Endothelial cell of umbilical vein (primary cell): Measurements from ENCODE around the gene TMEM203. TPM values are rescaled to one million over a fixed set of nuclear protein-coding genes. Genes with fewer than 3 reads are reported as not detected.

Experiments
- BruUV-seq: library from RNA; stranded (reverse); fragments of 400-500 nt; replicated peaks from 2 replicates; lab custom pipeline; 2021; lab: Mats Ljungman, UMichigan
- CTCF ChIA-PET: fragments of 300-600, 350-600 bp; sonication (Branson Sonifier 250); formaldehyde crosslinking; loops from one replicate; lab custom pipeline; 2021; ENCODE audit warnings: antibody characterized with exemption, inconsistent platforms; lab: Charles Lee
- POLR2A ChIA-PET: fragments of 300-600, 350-600 bp; sonication (Branson Sonifier 250); formaldehyde crosslinking; loops from one replicate; lab custom pipeline; 2021; ENCODE audit warnings: antibody characterized with exemption, inconsistent platforms; lab: Charles Lee
- DNase-seq: peaks from one replicate; pipeline ENCODE4 v3.0.0-alpha.2; 2011; ENCODE audit warnings: low read depth, low spot score
- FAIRE-seq: peaks from 2 replicates; lab custom pipeline; 2011; peaks lifted over from hg19 to GRCh38; lab: Jason Lieb, UNC
- H2AFZ ChIP-seq: 2 replicates; pipeline ENCODE4 v1.6.0; 2012; ENCODE audit warnings: low read depth, low read length, control low read depth, inconsistent platforms
- H3K27ac ChIP-seq: 2 replicates; pipeline ENCODE4 v1.5.1; 2011; ENCODE audit warnings: low read depth, mild to moderate bottlenecking, control low read depth, low read length, moderate library complexity; ENCODE audit not compliant: insufficient read depth
- H3K27me3 ChIP-seq, 2 experiments: 2 replicates each; pipeline versions ENCODE4 v1.6.0 to v1.6.1; 2011; ENCODE audit warnings: low read length in 2 of 2, mixed read lengths in 1 of 2; ENCODE audit not compliant: control insufficient read depth in 2 of 2, insufficient read depth in 2 of 2
- H3K36me3 ChIP-seq, 2 experiments: 2 replicates in 1 of 2; 3 replicates in 1 of 2; pipeline ENCODE4 v1.5.1; 2011; ENCODE audit warnings: low read length in 2 of 2, mild to moderate bottlenecking in 1 of 2, moderate library complexity in 1 of 2; ENCODE audit not compliant: control insufficient read depth in 2 of 2, insufficient read depth in 2 of 2; ENCODE audit errors: extremely low read depth in 1 of 2
- H3K4me1 ChIP-seq: 3 replicates; pipeline ENCODE4 v1.5.1; 2011; ENCODE audit warnings: mild to moderate bottlenecking, low read length; ENCODE audit not compliant: control insufficient read depth, insufficient read depth; ENCODE audit errors: extremely low read depth
- H3K4me2 ChIP-seq: 2 replicates; pipeline ENCODE4 v1.6.1; 2011; ENCODE audit warnings: low read length, control low read depth, mixed read lengths; ENCODE audit not compliant: insufficient read depth
- H3K4me3 ChIP-seq, 3 experiments: fragments of 200-600 bp in 1 of 3; sonication (generic), shearing (Covaris generic) in 1 of 3; replicated peaks in 1 of 3; 2 replicates each; pipeline ENCODE4 v1.5.1; 2011 to 2016; ENCODE audit warnings: control low read depth in 3 of 3, low read length in 3 of 3, mild to moderate bottlenecking in 2 of 3, inconsistent platforms in 1 of 3, low read depth in 1 of 3, moderate library complexity in 1 of 3; ENCODE audit not compliant: insufficient read depth in 1 of 3
- H3K79me2 ChIP-seq: 2 replicates; pipeline ENCODE4 v1.6.0; 2012; ENCODE audit warnings: low read length, inconsistent platforms; ENCODE audit not compliant: control insufficient read depth, insufficient read depth
- H3K9ac ChIP-seq: replicated peaks from 2 replicates; pipeline ENCODE3; 2011; ENCODE audit warnings: low read length, control low read depth; ENCODE audit not compliant: insufficient read depth; ENCODE audit errors: extremely low read depth
- H3K9me1 ChIP-seq: replicated peaks from 3 replicates; pipeline ENCODE4 v1.6.0; 2011; ENCODE audit warnings: mild to moderate bottlenecking, low read length; ENCODE audit not compliant: control insufficient read depth, insufficient read depth; ENCODE audit errors: extremely low read depth
- H3K9me3 ChIP-seq: replicated peaks from 2 replicates; pipeline ENCODE4 v1.5.1; 2012; ENCODE audit warnings: low read length, inconsistent platforms; ENCODE audit not compliant: control insufficient read depth, insufficient read depth
- H4K20me1 ChIP-seq: replicated peaks from 2 replicates; pipeline ENCODE3; 2011; ENCODE audit warnings: mild to moderate bottlenecking, low read length; ENCODE audit not compliant: control insufficient read depth, insufficient read depth; ENCODE audit errors: extremely low read depth
- EZH2 ChIP-seq: IDR thresholded peaks from 2 replicates; pipeline ENCODE4 v1.6.1; 2012; ENCODE audit warnings: borderline replicate concordance, low read depth, mild to moderate bottlenecking, moderate library complexity, low read length, inconsistent platforms; ENCODE audit not compliant: severe bottlenecking
- FOS ChIP-seq: IDR thresholded peaks from 2 replicates; pipeline ENCODE4 v1.6.1; 2011; ENCODE audit warnings: mild to moderate bottlenecking, low read length, moderate library complexity, borderline replicate concordance; ENCODE audit not compliant: insufficient read depth
- GATA2 ChIP-seq: IDR thresholded peaks from 2 replicates; pipeline ENCODE4 v1.7.0; 2011; ENCODE audit warnings: low read depth, mild to moderate bottlenecking, moderate library complexity, mixed read lengths, low read length; ENCODE audit not compliant: insufficient read length, insufficient read depth
- JUN ChIP-seq: IDR thresholded peaks from 2 replicates; pipeline ENCODE4 v1.6.1; 2011; ENCODE audit warnings: borderline replicate concordance, low read depth; ENCODE audit not compliant: insufficient read length, insufficient read depth
- MYC ChIP-seq: IDR thresholded peaks from one replicate; pipeline ENCODE4 v1.6.1; 2011; ENCODE audit warnings: mild to moderate bottlenecking, low read depth, low read length
- POLR2A ChIP-seq: IDR thresholded peaks from 2 replicates; pipeline ENCODE4 v1.6.1; 2012; ENCODE audit warnings: low read depth, mild to moderate bottlenecking, control low read depth, low read length
- POLR2AphosphoS5 ChIP-seq: IDR thresholded peaks from 2 replicates; pipeline ENCODE4 v1.6.1; 2012; ENCODE audit warnings: low read depth, mild to moderate bottlenecking, control low read depth, low read length, moderate library complexity; ENCODE audit not compliant: insufficient read depth
- dilution Hi-C: fragments of 300-500 bp; cut with MboI; formaldehyde crosslinking; loops from one replicate; pipeline ENCODE4 v1.15.0; 2019; ENCODE audit warnings: low sequenced_read_pairs; ENCODE audit not compliant: extremely low pct_ligation_motif_present
- intact Hi-C: fragments of 100-400 bp; cut with micrococcal nuclease; formaldehyde crosslinking; loops from one replicate; pipeline ENCODE4 v1.10.0; 2022
- polyA plus RNA-seq, 4 experiments: library from polyadenylated mRNA; depleted of rRNA in 3 of 4; stranded (reverse) in 3 of 4; unstranded in 1 of 4; fragments of >200 nt; gene quantifications; 2 replicates each; pipeline versions ENCODE4 v1.2.1 to v1.2.3, GENCODE V29; 2011 to 2012; ENCODE audit warnings: missing spikeins in 1 of 4
- total RNA-seq: library from RNA; stranded (reverse); gene quantifications from 2 replicates; pipeline ENCODE4 v1.2.3, GENCODE V29; 2021
- TF ChIP-seq, protein P1 (sequence below): IDR thresholded peaks from 2 replicates; pipeline ENCODE4 v1.6.1; 2011; ENCODE audit not compliant: insufficient read depth, insufficient read length
- TF ChIP-seq, protein P2 (sequence below), 2 donors: IDR thresholded peaks; 1 replicate in 1 of 2; 2 replicates in 1 of 2; pipeline ENCODE4 v1.5.1; 2011; ENCODE audit warnings: low read length in 2 of 2, mild to moderate bottlenecking in 2 of 2, moderate library complexity in 2 of 2, control low read depth in 1 of 2, inconsistent platforms in 1 of 2, low read depth in 1 of 2; ENCODE audit not compliant: insufficient read depth in 1 of 2; ENCODE audit errors: extremely low read depth in 1 of 2

Gene TMEM203
- total and polyA plus RNA-seq, 2 donors (not counting 3 experiments of a cell fraction or from before 2014, with no cell fraction given) = 29.6 to 39.8 TPM

DNA sequence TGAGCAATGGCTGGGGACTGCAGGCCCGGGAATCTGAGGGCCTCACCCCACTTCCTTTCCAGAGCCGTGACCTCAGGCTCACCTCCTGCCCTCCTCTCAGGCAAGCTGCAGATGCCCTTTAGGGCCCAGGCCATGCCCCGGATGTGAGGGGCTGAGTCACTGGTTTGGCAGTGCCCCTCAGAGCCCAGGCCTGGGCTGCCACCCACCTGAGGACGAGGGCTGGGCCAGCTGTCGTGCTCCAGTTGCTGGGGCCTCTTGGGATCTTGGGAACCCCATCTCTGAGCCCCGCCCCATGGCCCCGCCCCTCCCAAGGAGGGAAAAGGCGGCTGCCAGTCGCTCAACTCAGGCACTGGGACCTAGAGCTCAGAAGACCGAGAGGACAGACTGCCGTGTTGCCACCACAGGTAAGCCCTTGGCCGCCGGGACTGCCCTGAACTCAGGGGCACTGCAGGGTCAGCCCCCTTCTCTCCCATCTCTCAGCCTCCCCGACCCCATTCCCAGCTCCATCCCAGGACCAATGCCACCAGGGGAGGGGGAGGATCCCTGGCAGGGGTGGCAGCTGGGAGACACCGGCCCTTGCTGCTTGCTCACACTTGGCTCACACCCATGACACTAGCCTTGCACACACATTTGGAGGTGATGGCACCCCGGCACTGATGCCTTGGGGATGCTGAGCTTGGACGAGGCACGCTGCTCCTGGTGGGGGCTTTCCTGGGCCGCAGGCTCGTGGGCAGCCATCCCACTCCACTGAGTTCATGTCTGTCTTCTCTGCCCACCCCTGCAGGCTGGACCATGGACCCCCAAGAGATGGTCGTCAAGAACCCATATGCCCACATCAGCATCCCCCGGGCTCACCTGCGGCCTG is 19.6 kb upstream of the TMEM203 start, which contains the start of gene CYSRT1:
Gene CYSRT1, plus strand, starts transcription at position 345 of the 865 bp plus-strand sequence. Its CDS starts 448 bp downstream, at position 793.
- Histone ChIP-seq H3K9me1 (no peaks in the 10 kb centered on the region), H3K9ac (peak within 1 kb of the TSS; percentile 70), H3K36me3 (no peaks in the 10 kb centered on the region), H3K79me2 (no peaks in the 10 kb centered on the region), H3K27me3 (no peaks in the 10 kb centered on the region), H2AFZ (no peak within 1 kb of the TSS), H3K4me3 (peak within 1 kb of the TSS; percentile 80 to 91 (median 82)), H3K9me3 (no peaks in the 10 kb centered on the region), H3K4me1 (peaks cover 12% of the 10 kb centered on the region), H3K4me2 (peak within 1 kb of the TSS; percentile 86), H3K27ac (no peak within 1 kb of the TSS), H4K20me1 (no peaks in the 10 kb centered on the region)
- BruUV-seq = no TSS peak
- FAIRE-seq = no peak
- POLR2A ChIA-PET = no interaction called here
- no peak for DNase-seq
- CTCF ChIA-PET = interaction anchor here (0.8 to 6.3 kb wide), 6 partner anchors 11 to 178 kb away, joined by 3 to 63 read pairs (median 4); partner anchors contain the start of gene NPDC1
- TF ChIP-seq GATA2 = no peak
- no peak for TF ChIP-seq JUN
- TF ChIP-seq FOS = no peak
- TF ChIP-seq EZH2 = no peak
- TF ChIP-seq, protein P1, sequence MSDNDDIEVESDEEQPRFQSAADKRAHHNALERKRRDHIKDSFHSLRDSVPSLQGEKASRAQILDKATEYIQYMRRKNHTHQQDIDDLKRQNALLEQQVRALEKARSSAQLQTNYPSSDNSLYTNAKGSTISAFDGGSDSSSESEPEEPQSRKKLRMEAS = no peak
- no peak for TF ChIP-seq POLR2A
- TF ChIP-seq, protein P2, sequence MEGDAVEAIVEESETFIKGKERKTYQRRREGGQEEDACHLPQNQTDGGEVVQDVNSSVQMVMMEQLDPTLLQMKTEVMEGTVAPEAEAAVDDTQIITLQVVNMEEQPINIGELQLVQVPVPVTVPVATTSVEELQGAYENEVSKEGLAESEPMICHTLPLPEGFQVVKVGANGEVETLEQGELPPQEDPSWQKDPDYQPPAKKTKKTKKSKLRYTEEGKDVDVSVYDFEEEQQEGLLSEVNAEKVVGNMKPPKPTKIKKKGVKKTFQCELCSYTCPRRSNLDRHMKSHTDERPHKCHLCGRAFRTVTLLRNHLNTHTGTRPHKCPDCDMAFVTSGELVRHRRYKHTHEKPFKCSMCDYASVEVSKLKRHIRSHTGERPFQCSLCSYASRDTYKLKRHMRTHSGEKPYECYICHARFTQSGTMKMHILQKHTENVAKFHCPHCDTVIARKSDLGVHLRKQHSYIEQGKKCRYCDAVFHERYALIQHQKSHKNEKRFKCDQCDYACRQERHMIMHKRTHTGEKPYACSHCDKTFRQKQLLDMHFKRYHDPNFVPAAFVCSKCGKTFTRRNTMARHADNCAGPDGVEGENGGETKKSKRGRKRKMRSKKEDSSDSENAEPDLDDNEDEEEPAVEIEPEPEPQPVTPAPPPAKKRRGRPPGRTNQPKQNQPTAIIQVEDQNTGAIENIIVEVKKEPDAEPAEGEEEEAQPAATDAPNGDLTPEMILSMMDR (IDR thresholded peaks at IDR 0.05; ENCODE audit: extremely low read depth in 1 of 2, insufficient read depth in 1 of 2, low read depth in 1 of 2, low read length in 2 of 2) = no peak
- no peak for TF ChIP-seq POLR2AphosphoS5
- TF ChIP-seq MYC = no peak
- dilution Hi-C loops (no loop called here), intact Hi-C loops (no loop called here)
